Prostate gland (tissue), 2 donors: Measurements from ENCODE around the gene KCND2.
"Not testable (repeated sequence)": the region's sequence is repeated elsewhere in the genome, so short reads cannot be mapped to it uniquely, and the experiment has no call there.

Source experiments
- POLR2A ChIP-seq: fragments of 450-650 bp; IDR thresholded peaks from one replicate; pipeline ENCODE4 v1.6.1; 2016; ENCODE audit warnings: antibody characterized with exemption, mild to moderate bottlenecking
- TF ChIP-seq, protein P1 (sequence below), 4 experiments: fragments of 200-600 bp in 2 of 4; fragments of 450-650 bp in 2 of 4; sonication (generic) in 2 of 4; IDR thresholded peaks; 1 replicate in 3 of 4; 2 replicates in 1 of 4; pipeline ENCODE4 v1.5.1; 2016 to 2019; ENCODE audit warnings: antibody characterized with exemption in 4 of 4, mild to moderate bottlenecking in 2 of 4, moderate library complexity in 2 of 4

DNA sequence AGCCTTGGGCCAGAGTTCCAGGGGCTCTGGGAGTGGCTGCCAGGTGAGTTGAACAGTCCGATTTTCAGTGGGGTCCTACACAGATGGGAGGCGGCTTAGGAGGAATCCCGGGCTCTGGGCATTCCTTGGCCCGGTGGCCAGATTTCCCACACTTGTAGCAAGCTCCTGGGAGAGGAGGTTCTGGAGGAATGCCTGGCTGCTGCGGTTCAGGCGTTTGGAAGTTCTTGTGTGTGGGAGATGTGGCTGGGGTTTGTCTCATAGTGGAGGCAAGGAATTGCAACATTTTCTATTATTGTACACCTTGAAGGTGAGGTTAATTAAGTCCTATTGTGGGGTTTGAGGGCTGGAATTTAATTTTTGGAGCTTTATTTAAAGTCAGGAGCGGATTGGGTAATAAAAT lies 507.5 kb downstream of the KCND2 start:
- TF ChIP-seq, protein P1, sequence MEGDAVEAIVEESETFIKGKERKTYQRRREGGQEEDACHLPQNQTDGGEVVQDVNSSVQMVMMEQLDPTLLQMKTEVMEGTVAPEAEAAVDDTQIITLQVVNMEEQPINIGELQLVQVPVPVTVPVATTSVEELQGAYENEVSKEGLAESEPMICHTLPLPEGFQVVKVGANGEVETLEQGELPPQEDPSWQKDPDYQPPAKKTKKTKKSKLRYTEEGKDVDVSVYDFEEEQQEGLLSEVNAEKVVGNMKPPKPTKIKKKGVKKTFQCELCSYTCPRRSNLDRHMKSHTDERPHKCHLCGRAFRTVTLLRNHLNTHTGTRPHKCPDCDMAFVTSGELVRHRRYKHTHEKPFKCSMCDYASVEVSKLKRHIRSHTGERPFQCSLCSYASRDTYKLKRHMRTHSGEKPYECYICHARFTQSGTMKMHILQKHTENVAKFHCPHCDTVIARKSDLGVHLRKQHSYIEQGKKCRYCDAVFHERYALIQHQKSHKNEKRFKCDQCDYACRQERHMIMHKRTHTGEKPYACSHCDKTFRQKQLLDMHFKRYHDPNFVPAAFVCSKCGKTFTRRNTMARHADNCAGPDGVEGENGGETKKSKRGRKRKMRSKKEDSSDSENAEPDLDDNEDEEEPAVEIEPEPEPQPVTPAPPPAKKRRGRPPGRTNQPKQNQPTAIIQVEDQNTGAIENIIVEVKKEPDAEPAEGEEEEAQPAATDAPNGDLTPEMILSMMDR (IDR thresholded peaks at IDR 0.05) = not testable (repeated sequence)
- not testable (repeated sequence) for TF ChIP-seq POLR2A
